Left renal pelvis (tissue), 4 donors: Measurements from ENCODE around the gene MACF1. TPM values are rescaled to one million over a fixed set of nuclear protein-coding genes. Genes with fewer than 3 reads are reported as not detected.
"Not testable (repeated sequence)": the region's sequence is repeated elsewhere in the genome, so short reads cannot be mapped to it uniquely, and the experiment has no call there.

Experiments
- DNase-seq, 4 donors: peaks; one replicate each; pipeline ENCODE4 v3.0.0-alpha.2; 2013; ENCODE audit warnings: low read depth in 4 of 4, low spot score in 3 of 4
- polyA plus RNA-seq, 4 donors: library from polyadenylated mRNA; unstranded; fragments of 120-200 nt; gene quantifications; one replicate each; pipeline ENCODE4 v1.2.1, GENCODE V29; 2013; ENCODE audit not compliant: insufficient read length in 4 of 4

The MACF1 gene
- polyA plus RNA-seq, 4 donors, result 202 to 261 (median 253) TPM

GRCh38 chr1:39525366-39526165 lies 321.1 kb downstream of the MACF1 start:
- DNase-seq, result no peak

GRCh38 chr1:39526466-39527189 lies 322.1 kb downstream of the MACF1 start:
- no peak for DNase-seq

GRCh38 chr1:39527190-39527579 lies 322.7 kb downstream of the MACF1 start:
- not testable (repeated sequence) for DNase-seq

- DNase-seq, result no peak
These were observed 323.6 kb downstream of the MACF1 start for GRCh38 chr1:39528082-39528481.

GRCh38 chr1:39529901-39530535 lies 325.5 kb downstream of the MACF1 start:
- DNase-seq, result no peak

GRCh38 chr1:39531526-39531925 lies 327.0 kb downstream of the MACF1 start:
- no peak for DNase-seq

GRCh38 chr1:39533442-39533841 lies 328.9 kb downstream of the MACF1 start:
- DNase-seq, result no peak

Other genes with a start within 250 kb of the MACF1 start
- 100 to 1,000 TPM in 3 of 4 donors, 10 to 100 TPM in 1; 61.4 to 108 (median 103) TPM for gene AKIRIN1, start 213.4 kb upstream of the MACF1 start, polyA plus RNA-seq
- 100 to 1,000 TPM; 219 to 323 (median 267) TPM for gene NDUFS5, start 178.3 kb upstream of the MACF1 start, polyA plus RNA-seq